ENCODE results near the gene LRRC8B. TPM values are rescaled to one million over a fixed set of nuclear protein-coding genes. Genes with fewer than 3 reads are reported as not detected.

Gene LRRC8B
- total RNA-seq, 1 donor from 2014 or later, result 17.7 TPM

DNA sequence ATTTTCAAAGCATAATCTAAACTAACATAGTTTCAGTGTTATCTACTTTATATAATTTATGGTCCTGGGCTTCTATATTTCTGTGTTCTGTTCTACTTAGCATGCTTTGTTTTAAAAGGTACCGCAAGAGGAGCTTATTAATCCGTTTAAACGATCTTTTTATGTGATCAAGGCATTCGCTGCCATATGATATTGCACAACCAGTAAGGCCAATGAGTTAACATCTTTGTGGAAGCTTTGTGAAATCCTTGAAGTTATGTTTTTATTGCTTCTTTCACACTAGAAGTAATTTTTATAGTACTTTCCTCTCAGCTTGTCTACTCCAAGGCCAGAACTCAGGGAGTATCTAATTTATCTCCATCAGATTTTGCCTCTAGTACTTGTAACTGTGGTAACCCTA is 117.2 kb downstream of the LRRC8B start:
- no peaks in the 10 kb centered on the region for H3K9me3 Mint-ChIP-seq (ENCODE audit: unreplicated experiment)
- no peaks in the 10 kb centered on the region for H3K4me1 Mint-ChIP-seq (ENCODE audit: low read depth, unreplicated experiment)
- H3K36me3 Mint-ChIP-seq (ENCODE audit: unreplicated experiment), result no peaks in the 10 kb centered on the region
- H3K27ac Mint-ChIP-seq (ENCODE audit: unreplicated experiment), result no peak overlapping the region
- DNase-seq, result no peak
- no peaks in the 10 kb centered on the region for H3K27me3 Mint-ChIP-seq (ENCODE audit: unreplicated experiment)
- no peak overlapping the region for H3K4me3 Mint-ChIP-seq (ENCODE audit: unreplicated experiment)
- TF ChIP-seq CTCF (IDR thresholded peaks at IDR 0.05; ENCODE audit: partially characterized antibody, unreplicated experiment), result no peak

GRCh38 chr1:89643577-89643976 is 118.9 kb downstream of the LRRC8B start:
- no peaks in the 10 kb centered on the region for H3K4me1 Mint-ChIP-seq (ENCODE audit: low read depth, unreplicated experiment)
- no peak overlapping the region for H3K4me3 Mint-ChIP-seq (ENCODE audit: unreplicated experiment)
- no peak overlapping the region for H3K27ac Mint-ChIP-seq (ENCODE audit: unreplicated experiment)
- no peaks in the 10 kb centered on the region for H3K36me3 Mint-ChIP-seq (ENCODE audit: unreplicated experiment)
- H3K27me3 Mint-ChIP-seq (ENCODE audit: unreplicated experiment), result no peaks in the 10 kb centered on the region
- TF ChIP-seq CTCF (IDR thresholded peaks at IDR 0.05; ENCODE audit: partially characterized antibody, unreplicated experiment), result no peak
- no peak for DNase-seq
- no peaks in the 10 kb centered on the region for H3K9me3 Mint-ChIP-seq (ENCODE audit: unreplicated experiment)

- H3K36me3 Mint-ChIP-seq (ENCODE audit: unreplicated experiment), result no peaks in the 10 kb centered on the region
These were observed 119.6 kb downstream of the LRRC8B start for GRCh38 chr1:89644119-89644814.

GRCh38 chr1:89646259-89646658 is 121.6 kb downstream of the LRRC8B start:
- Mint-ChIP-seq H3K27me3 (ENCODE audit: unreplicated experiment) (no peaks in the 10 kb centered on the region), H3K9me3 (ENCODE audit: unreplicated experiment) (no peaks in the 10 kb centered on the region), H3K4me1 (ENCODE audit: low read depth, unreplicated experiment) (no peaks in the 10 kb centered on the region), H3K4me3 (ENCODE audit: unreplicated experiment) (no peak overlapping the region), H3K27ac (ENCODE audit: unreplicated experiment) (no peak overlapping the region), H3K36me3 (ENCODE audit: unreplicated experiment) (no peaks in the 10 kb centered on the region)
- DNase-seq, result no peak
- no peak for TF ChIP-seq CTCF (IDR thresholded peaks at IDR 0.05; ENCODE audit: partially characterized antibody, unreplicated experiment)

More at GRCh38 chr1:89644119-89644814, 119.6 kb downstream of the LRRC8B start:
- no peak for TF ChIP-seq CTCF (IDR thresholded peaks at IDR 0.05; ENCODE audit: partially characterized antibody, unreplicated experiment)
- no peak for DNase-seq
- H3K4me1 Mint-ChIP-seq (ENCODE audit: low read depth, unreplicated experiment), result no peaks in the 10 kb centered on the region
- H3K9me3 Mint-ChIP-seq (ENCODE audit: unreplicated experiment), result no peaks in the 10 kb centered on the region
- no peaks in the 10 kb centered on the region for H3K27me3 Mint-ChIP-seq (ENCODE audit: unreplicated experiment)
- no peak overlapping the region for H3K4me3 Mint-ChIP-seq (ENCODE audit: unreplicated experiment)
- no peak overlapping the region for H3K27ac Mint-ChIP-seq (ENCODE audit: unreplicated experiment)

Other genes with a start within 250 kb of the LRRC8B start
- gene GBP6, start 160.8 kb upstream of the LRRC8B start, total RNA-seq (ENCODE audit: unreplicated experiment), result not detected
- gene LRRC8C, start 108.3 kb downstream of the LRRC8B start, total RNA-seq (ENCODE audit: unreplicated experiment), result 2.6 TPM

Measured in glutamatergic neuron (in vitro differentiated cells).